Sigmoid colon (tissue), 7 donors: ENCODE results near the gene TXN2. TPM values are rescaled to one million over a fixed set of nuclear protein-coding genes. Genes with fewer than 3 reads are reported as not detected.

Experiments used
- DNase-seq: peaks from one replicate; pipeline ENCODE4 v3.0.0-alpha.2; 2019
- H3K27ac ChIP-seq, 4 donors: fragments of 200-600 bp; sonication (generic); one replicate each; pipeline ENCODE4 v1.5.1; 2016 to 2019; ENCODE audit warnings: mild to moderate bottlenecking in 1 of 4
- H3K27me3 ChIP-seq, 3 donors: fragments of 200-600 bp; sonication (generic); one replicate each; pipeline ENCODE4 v1.5.1; 2019; ENCODE audit warnings: mild to moderate bottlenecking in 1 of 3
- H3K36me3 ChIP-seq, 4 donors: fragments of 200-600 bp; sonication (generic); one replicate each; pipeline ENCODE4 v1.5.1; 2016 to 2019
- H3K4me1 ChIP-seq, 4 donors: fragments of 200-600 bp; sonication (generic); one replicate each; pipeline ENCODE4 v1.5.1; 2017 to 2019
- H3K4me3 ChIP-seq, 4 donors: fragments of 200-600 bp; sonication (generic); one replicate each; pipeline ENCODE4 v1.5.1; 2017 to 2019; ENCODE audit warnings: mild to moderate bottlenecking in 2 of 4, moderate library complexity in 1 of 4
- H3K9me3 ChIP-seq, 4 donors: fragments of 200-600 bp in 3 of 4; sonication (generic) in 3 of 4; one replicate each; pipeline versions ENCODE4 v1.5.1 to v1.6.1; 2013 to 2019
- CTCF ChIP-seq, 4 experiments: fragments of 450-650 bp in 3 of 4; fragments of 200-600 bp in 1 of 4; IDR thresholded peaks; one replicate each; pipeline ENCODE4 v1.5.1; 2016 to 2019; ENCODE audit warnings: antibody characterized with exemption in 4 of 4, mild to moderate bottlenecking in 3 of 4, moderate library complexity in 2 of 4
- EP300 ChIP-seq, 4 donors: sonication (generic); formaldehyde crosslinking; IDR thresholded peaks; one replicate each; pipeline ENCODE4 v1.6.1; 2017; ENCODE audit warnings: antibody characterized with exemption in 4 of 4
- POLR2A ChIP-seq, 2 donors: fragments of 450-650 bp; IDR thresholded peaks; one replicate each; pipeline ENCODE4 v1.6.1; 2016; ENCODE audit warnings: antibody characterized with exemption in 2 of 2, mild to moderate bottlenecking in 2 of 2, moderate library complexity in 2 of 2
- POLR2AphosphoS5 ChIP-seq, 4 donors: sonication (generic); formaldehyde crosslinking; IDR thresholded peaks; one replicate each; pipeline ENCODE4 v1.6.1; 2017; ENCODE audit warnings: antibody characterized with exemption in 4 of 4
- WGBS, 2 donors: extraction: QIAGEN DNeasy Blood & Tissue Kit; methylation state at CpG; one replicate each; pipeline ENCODE4 v1.1.7; 2013; 5-methylcytosine and 5-hydroxymethylcytosine counted together
- intact Hi-C: fragments of 100-400 bp; cut with DNase I; formaldehyde crosslinking; loops from one replicate; pipeline ENCODE4 v1.15.1; 2023
- polyA plus RNA-seq, 3 donors: library from polyadenylated mRNA; stranded (reverse); fragments of 200-250 nt; gene quantifications; one replicate each; pipeline ENCODE4 v1.2.3, GENCODE V29; 2013
- total RNA-seq, 4 donors: library from RNA; depleted of rRNA; stranded (reverse); fragments of >200 nt; gene quantifications; one replicate each; pipeline ENCODE4 v1.1.0, GENCODE V29; 2016
- donor health status: healthy with polysubstance abuse.
- donor health status: Bipolar disorder and iron deficiency.
- donor health status: healthy.

The TXN2 gene, protein sequence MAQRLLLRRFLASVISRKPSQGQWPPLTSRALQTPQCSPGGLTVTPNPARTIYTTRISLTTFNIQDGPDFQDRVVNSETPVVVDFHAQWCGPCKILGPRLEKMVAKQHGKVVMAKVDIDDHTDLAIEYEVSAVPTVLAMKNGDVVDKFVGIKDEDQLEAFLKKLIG
- 10 to 100 TPM; 43.2 to 72.2 (median 61.9) TPM for total RNA-seq
- polyA plus RNA-seq = 100 to 1,000 TPM; 145 to 181 (median 171) TPM

GRCh38 chr22:36481393-36482168, at the start of gene TXN2:
Gene TXN2 (minus strand): TSS chr22:36481640. CDS start chr22:36480837, 803 bp downstream.
- peak; percentile 99 for DNase-seq
- intact Hi-C loops = no loop called here
- H3K27me3 ChIP-seq = no peaks in the 10 kb centered on the region
- WGBS, 2 donors = 0 to 2% methylated on average over 62 of the region's 62 CpGs
- H3K9me3 ChIP-seq = no peaks in the 10 kb centered on the region
- H3K36me3 ChIP-seq = peaks cover 0 to 29% (median 5%) of the 10 kb centered on the region in 4 donors
- TF ChIP-seq CTCF (IDR thresholded peaks at IDR 0.05) (no peak), EP300 (IDR thresholded peaks at IDR 0.05) (peak in 1 of 4 donors; percentile 50), POLR2AphosphoS5 (IDR thresholded peaks at IDR 0.05) (peak; percentile 96 to 98 (median 98)), POLR2A (IDR thresholded peaks at IDR 0.05) (peak; percentile 74 to 82)
- peak within 1 kb of the TSS; percentile 97 to 99 (median 98) for H3K27ac ChIP-seq
- H3K4me1 ChIP-seq = peaks cover 0 to 23% (median 20%) of the 10 kb centered on the region in 4 donors
- H3K4me3 ChIP-seq = peak within 1 kb of the TSS; percentile 58 to 73 (median 63)

DNA sequence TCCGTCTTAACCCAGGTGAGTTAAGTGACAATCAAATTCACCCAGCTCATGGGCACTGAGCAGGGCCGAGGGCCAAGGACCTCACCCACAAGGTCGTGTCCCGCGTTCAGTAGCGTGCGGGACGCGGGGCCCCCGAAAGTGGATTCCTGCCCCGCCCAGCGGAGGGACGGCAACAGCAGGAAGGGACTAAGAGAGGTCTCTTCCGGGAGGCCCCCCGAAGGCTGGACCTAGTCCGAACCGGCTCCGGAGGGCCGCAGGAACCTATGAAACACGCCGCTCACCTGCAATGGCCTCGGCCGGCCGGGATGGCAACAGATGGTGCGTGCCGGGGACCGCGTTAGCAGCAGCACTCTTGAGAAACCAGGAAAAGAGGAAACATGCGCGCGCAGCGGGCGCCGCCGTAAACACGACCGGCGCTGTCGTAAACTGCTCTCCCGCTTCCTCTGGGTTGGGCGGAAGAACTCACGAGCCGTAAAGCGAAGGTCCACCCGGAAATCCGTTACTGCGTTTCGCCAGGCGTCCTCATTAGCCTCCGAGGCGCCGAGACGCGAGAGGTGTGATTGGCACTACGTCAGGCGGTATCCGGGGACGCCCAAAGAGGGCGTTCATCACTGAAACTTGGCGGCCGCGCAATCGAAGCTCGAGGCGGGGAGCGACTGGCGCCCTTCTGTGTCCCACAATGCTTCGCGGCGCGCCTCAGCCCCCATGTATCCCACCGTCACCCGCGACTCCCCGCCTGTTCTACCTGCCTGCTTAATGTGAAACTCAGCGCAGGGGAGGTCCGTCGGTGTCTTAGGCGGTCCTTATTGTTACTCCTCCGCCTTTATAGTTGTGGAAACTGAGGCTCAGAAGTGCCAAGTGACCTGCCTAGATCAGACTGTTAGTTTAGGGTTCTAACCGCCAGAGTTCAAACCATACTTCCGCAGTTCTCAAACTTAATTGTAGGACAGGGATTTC, 47.6 kb upstream of the TXN2 start, which contains the start of gene EIF3D:
Gene EIF3D, minus strand, starts transcription at position 372 of the 957 bp plus-strand sequence. CDS start 3,045 bp downstream, outside the sequence.
- 0% methylated on average over 82 of the region's 82 CpGs for WGBS, 2 donors
- peaks cover 0 to 19% (median 15%) of the 10 kb centered on the region in 4 donors for H3K4me1 ChIP-seq
- H3K36me3 ChIP-seq = peaks cover 18 to 36% (median 21%) of the 10 kb centered on the region in 4 donors
- peak within 1 kb of the TSS; percentile 55 to 72 (median 64) for H3K4me3 ChIP-seq
- TF ChIP-seq EP300 (IDR thresholded peaks at IDR 0.05) (peak in 1 of 4 donors; percentile 59), POLR2AphosphoS5 (IDR thresholded peaks at IDR 0.05) (peak; percentile 74 to 93 (median 86)), CTCF (IDR thresholded peaks at IDR 0.05) (no peak), POLR2A (IDR thresholded peaks at IDR 0.05) (peak; percentile 29 to 39)
- peak within 1 kb of the TSS; percentile 87 to 92 (median 90) for H3K27ac ChIP-seq
- intact Hi-C loops = loop anchor here (5.0 kb wide), 1 partner anchor 248 kb away; the partner anchor contains the start of gene IFT27
- H3K27me3 ChIP-seq = no peaks in the 10 kb centered on the region
- no peaks in the 10 kb centered on the region for H3K9me3 ChIP-seq
- DNase-seq = peak; percentile 99

DNA sequence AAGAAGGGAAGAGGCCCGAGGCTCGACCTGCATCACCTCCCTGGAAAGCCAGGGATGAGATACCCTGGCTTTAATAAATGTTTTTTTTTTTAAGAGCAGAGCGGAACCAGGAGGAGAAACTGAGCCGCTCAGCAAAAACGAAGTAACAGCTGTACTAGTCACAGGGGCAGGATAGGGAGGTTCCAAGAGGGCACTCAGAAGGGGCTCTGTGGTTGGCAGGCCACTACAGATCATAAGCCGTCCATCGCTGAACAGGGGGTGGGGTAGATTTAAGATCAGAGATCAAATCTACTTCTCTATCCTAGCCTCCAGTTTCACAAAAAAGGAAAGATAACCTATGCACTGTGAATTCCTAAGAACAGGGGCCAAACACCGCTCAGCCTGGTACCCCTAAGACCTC, 46.9 kb upstream of the TXN2 start:
- H3K4me1 ChIP-seq = peaks cover 0 to 19% (median 15%) of the 10 kb centered on the region in 4 donors
- peak overlapping the region; percentile 87 to 92 (median 90) for H3K27ac ChIP-seq
- WGBS, 2 donors = 3 to 9% methylated on average over 8 of the region's 8 CpGs
- no peak for TF ChIP-seq CTCF (IDR thresholded peaks at IDR 0.05)
- peak overlapping the region; percentile 55 to 72 (median 64) for H3K4me3 ChIP-seq
- intact Hi-C loops = loop anchor here (5.0 kb wide), 1 partner anchor 249 kb away; the partner anchor contains the start of gene IFT27
- H3K9me3 ChIP-seq = no peaks in the 10 kb centered on the region
- H3K27me3 ChIP-seq = no peaks in the 10 kb centered on the region
- peaks cover 25 to 43% (median 29%) of the 10 kb centered on the region in 4 donors for H3K36me3 ChIP-seq
- DNase-seq = no peak

DNA sequence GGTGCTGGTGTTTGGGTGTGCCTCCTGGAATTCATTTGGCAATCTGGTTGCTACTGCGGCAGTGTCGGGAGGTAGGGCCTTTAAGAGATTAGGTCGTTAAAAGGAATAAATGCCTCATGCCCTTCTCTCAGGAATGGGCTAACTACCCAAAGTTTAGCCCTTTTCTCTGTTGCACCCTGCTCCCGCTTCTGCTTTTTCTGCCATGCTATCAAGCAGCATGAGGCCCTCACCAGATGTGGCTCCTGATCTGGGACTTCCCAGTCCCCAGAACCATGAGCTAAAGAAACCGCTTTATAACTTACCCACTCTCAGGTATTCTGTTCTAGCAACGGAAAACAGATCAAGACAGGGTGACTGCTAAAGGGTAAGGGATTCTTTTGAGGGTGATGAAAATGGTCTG, 41.2 kb upstream of the TXN2 start:
- Histone ChIP-seq H3K4me3 (no peak overlapping the region), H3K9me3 (no peaks in the 10 kb centered on the region), H3K27me3 (no peaks in the 10 kb centered on the region), H3K27ac (no peak overlapping the region), H3K36me3 (peaks cover 57 to 100% (median 84%) of the 10 kb centered on the region in 4 donors), H3K4me1 (peaks cover 0 to 8% (median 4%) of the 10 kb centered on the region in 4 donors)
- intact Hi-C loops = no loop called here
- no peak for DNase-seq
- TF ChIP-seq CTCF (IDR thresholded peaks at IDR 0.05) (no peak), POLR2AphosphoS5 (IDR thresholded peaks at IDR 0.05) (no peak), POLR2A (IDR thresholded peaks at IDR 0.05) (no peak), EP300 (IDR thresholded peaks at IDR 0.05) (no peak)
- 87 to 96% methylated on average over 6 of the region's 6 CpGs for whole genome bisulfite sequencing, 2 donors
